ENCODE data around the gene NGF.

DNA sequence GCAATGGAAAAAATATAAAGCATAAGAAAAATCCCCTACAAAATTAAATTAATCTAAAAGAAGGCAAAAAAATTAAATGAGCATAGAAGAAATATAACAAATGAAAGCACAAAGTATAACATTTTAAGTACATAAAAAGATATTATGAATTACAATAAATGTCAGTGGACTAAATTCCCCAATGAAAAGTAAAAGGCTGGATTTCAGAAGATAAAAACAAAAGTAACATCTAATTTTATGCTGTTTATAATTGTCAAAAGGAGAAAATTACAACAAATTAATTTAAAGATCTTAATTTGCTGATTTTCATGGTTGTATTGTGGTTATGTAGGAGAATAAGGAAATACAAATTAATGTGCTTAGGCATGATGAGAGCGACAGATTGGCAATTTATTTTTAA, 92.8 kb downstream of the NGF start:
- TF ChIP-seq, protein P1, sequence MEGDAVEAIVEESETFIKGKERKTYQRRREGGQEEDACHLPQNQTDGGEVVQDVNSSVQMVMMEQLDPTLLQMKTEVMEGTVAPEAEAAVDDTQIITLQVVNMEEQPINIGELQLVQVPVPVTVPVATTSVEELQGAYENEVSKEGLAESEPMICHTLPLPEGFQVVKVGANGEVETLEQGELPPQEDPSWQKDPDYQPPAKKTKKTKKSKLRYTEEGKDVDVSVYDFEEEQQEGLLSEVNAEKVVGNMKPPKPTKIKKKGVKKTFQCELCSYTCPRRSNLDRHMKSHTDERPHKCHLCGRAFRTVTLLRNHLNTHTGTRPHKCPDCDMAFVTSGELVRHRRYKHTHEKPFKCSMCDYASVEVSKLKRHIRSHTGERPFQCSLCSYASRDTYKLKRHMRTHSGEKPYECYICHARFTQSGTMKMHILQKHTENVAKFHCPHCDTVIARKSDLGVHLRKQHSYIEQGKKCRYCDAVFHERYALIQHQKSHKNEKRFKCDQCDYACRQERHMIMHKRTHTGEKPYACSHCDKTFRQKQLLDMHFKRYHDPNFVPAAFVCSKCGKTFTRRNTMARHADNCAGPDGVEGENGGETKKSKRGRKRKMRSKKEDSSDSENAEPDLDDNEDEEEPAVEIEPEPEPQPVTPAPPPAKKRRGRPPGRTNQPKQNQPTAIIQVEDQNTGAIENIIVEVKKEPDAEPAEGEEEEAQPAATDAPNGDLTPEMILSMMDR (IDR thresholded peaks at IDR 0.05; ENCODE audit: poor library complexity) = no peak
- TF ChIP-seq EZH2 (IDR thresholded peaks at IDR 0.05; ENCODE audit: borderline replicate concordance) = no peak
